MM.1S (cell line): ENCODE measurements around the gene UBE2L5.
"Not testable (repeated sequence)": the region's sequence is repeated elsewhere in the genome, so short reads cannot be mapped to it uniquely, and the experiment has no call there.

Source experiments
- DNase-seq: peaks from one replicate; pipeline ENCODE4 v3.0.0-alpha.2; 2015
- H2AFZ ChIP-seq: fragments of 300-600 bp; sonication (generic); 2 replicates; pipeline ENCODE4 v1.6.0; 2016; ENCODE audit warnings: antibody characterized with exemption, low read length
- H3F3A ChIP-seq: fragments of 300-600 bp; sonication (generic); 2 replicates; pipeline ENCODE4 v1.6.1; 2016; ENCODE audit warnings: mild to moderate bottlenecking, antibody characterized with exemption, low read length, moderate library complexity, mixed read lengths; ENCODE audit not compliant: insufficient read depth
- H3K27ac ChIP-seq: fragments of 300-600 bp; sonication (generic); 2 replicates; pipeline ENCODE4 v1.5.1; 2016; ENCODE audit warnings: mild to moderate bottlenecking, low read length
- H3K27me3 ChIP-seq: fragments of 300-600 bp; sonication (generic); replicated peaks from 2 replicates; pipeline ENCODE4 v1.6.0; 2016; ENCODE audit warnings: low read length; ENCODE audit not compliant: insufficient read depth
- H3K36me3 ChIP-seq: fragments of 300-600 bp; sonication (generic); replicated peaks from 2 replicates; pipeline ENCODE4 v1.6.1; 2016; ENCODE audit warnings: mild to moderate bottlenecking, low read length, mixed read lengths; ENCODE audit not compliant: insufficient read depth
- H3K4me1 ChIP-seq: fragments of 300-600 bp; sonication (generic); 2 replicates; pipeline ENCODE4 v1.6.1; 2016; ENCODE audit warnings: low read length, mixed read lengths
- H3K4me2 ChIP-seq: fragments of 300-600 bp; sonication (generic); 2 replicates; pipeline ENCODE4 v1.6.0; 2016; ENCODE audit warnings: low read depth, low read length
- H3K4me3 ChIP-seq: fragments of 300-600 bp; sonication (generic); 2 replicates; pipeline ENCODE4 v1.5.1; 2016; ENCODE audit warnings: low read length, mixed read lengths
- H3K79me2 ChIP-seq: fragments of 300-600 bp; sonication (generic); 2 replicates; pipeline ENCODE4 v1.6.1; 2016; ENCODE audit warnings: mixed run types, low read length, mixed read lengths
- H3K9ac ChIP-seq: fragments of 300-600 bp; sonication (generic); 2 replicates; pipeline ENCODE4 v1.6.1; 2016; ENCODE audit warnings: low read length, mixed read lengths
- H3K9me2 ChIP-seq: fragments of 300-600 bp; sonication (generic); replicated peaks from 2 replicates; pipeline ENCODE4 v1.6.1; 2016; ENCODE audit warnings: mild to moderate bottlenecking, low read length, mixed read lengths; ENCODE audit not compliant: insufficient read depth
- H3K9me3 ChIP-seq: fragments of 300-600 bp; sonication (generic); replicated peaks from 2 replicates; pipeline ENCODE4 v1.6.1; 2016; ENCODE audit warnings: mild to moderate bottlenecking, low read length, mixed read lengths; ENCODE audit not compliant: insufficient read depth
- H4K20me1 ChIP-seq: fragments of 300-600 bp; sonication (generic); 2 replicates; pipeline ENCODE4 v1.6.1; 2016; ENCODE audit warnings: mild to moderate bottlenecking, low read length, moderate library complexity, mixed read lengths; ENCODE audit not compliant: insufficient read depth
- EZH2 ChIP-seq: fragments of 300-600 bp; sonication (generic); optimal IDR thresholded peaks from 2 replicates; pipeline ENCODE3; 2017; ENCODE audit warnings: low read depth, mild to moderate bottlenecking, antibody characterized with exemption, low read length, mixed read lengths
- EZH2phosphoT487 ChIP-seq: fragments of 300-600 bp; sonication (generic); IDR thresholded peaks from 2 replicates; pipeline ENCODE4 v1.6.1; 2018; ENCODE audit warnings: antibody characterized with exemption, low read length
- TF ChIP-seq, protein P1 (sequence below): fragments of 300-600 bp; sonication (generic); IDR thresholded peaks from 2 replicates; pipeline ENCODE4 v1.5.1; 2016; ENCODE audit warnings: antibody characterized with exemption, low read length, mixed read lengths

UBE2L5 gene

DNA sequence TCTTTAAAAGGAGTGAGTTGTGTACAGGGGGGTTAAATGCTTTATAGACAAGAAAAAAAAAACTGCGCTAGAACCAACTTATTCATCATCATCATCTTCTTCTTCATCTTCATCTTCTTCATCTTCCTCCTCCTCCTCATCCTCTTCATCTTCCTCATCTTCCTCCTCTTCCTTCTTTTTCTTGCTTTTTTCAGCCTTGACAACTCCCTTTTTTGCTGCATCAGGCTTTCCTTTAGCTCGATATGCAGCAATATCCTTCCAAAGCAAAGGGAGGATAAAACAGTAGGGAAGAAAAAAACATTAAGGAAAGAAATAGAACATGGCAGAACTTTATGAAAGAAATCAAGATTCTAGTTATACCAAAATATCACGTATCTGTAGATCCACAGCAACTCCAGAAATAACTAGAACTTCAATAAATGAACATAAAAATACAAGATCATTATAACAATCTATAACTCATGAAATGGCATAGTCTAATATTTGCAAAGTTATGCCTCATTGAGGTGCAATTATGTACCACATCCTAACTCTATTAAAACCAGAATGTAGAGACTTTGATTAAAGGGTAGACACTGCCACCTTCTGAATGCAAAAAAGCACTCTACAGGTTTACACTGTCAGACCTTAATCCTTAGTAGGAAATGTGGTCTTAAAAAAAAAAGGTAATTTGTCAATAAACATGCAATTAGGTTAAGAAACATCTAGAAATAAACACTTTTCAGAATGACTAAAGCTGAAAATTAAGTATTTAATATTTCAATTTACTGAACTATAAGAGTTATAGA is 39.2 kb downstream of the UBE2L5 start:
- H3K27ac ChIP-seq, result not testable (repeated sequence)

DNA sequence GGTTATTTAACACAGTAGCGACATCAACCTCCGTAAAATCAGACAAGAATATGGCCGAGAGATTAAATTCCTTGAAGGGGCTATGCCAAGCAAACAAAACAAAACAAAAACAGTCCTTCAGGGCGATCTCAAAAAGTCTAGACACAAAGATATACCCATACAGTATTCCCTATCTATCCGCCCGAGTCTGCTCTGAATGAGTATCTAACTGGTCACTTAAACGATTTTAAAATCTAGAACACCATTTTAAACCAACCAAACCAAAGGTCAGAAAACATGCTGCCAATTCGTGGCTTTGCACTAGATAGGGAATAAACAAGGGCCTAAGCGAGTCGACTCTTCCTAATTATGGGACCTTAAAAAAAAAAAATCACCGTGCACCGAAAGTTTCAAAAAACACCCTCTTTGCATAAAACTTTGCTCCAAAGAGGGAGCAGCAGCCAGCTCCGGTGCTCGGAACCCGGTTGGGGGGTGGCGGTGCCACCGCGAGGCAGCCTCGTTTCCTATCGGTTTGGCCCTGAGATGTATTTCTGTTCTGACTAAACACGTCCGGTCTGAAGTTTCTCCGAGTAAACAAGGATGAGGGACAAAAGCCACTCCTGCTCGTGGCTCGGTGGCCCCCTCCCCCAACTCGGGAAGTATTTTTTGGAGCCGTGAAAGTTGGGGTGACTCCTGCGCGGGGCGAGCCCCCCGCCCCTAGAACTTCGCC is 41.6 kb downstream of the UBE2L5 start:
- peak overlapping the region; percentile 72 for H3K4me3 ChIP-seq
- peak overlapping the region; percentile 79 for H3K9ac ChIP-seq
- H3K36me3 ChIP-seq, result peaks cover 3% of the 10 kb centered on the region; the same call in 1 of the 2 replicates
- no peaks in the 10 kb centered on the region for H3K9me3 ChIP-seq
- peak; percentile 60 for DNase-seq
- H3K27me3 ChIP-seq, result no peaks in the 10 kb centered on the region
- peaks cover 7% of the 10 kb centered on the region; the same call in 1 of the 2 replicates for H3K4me1 ChIP-seq
- peaks cover 24% of the 10 kb centered on the region for H3K79me2 ChIP-seq
- TF ChIP-seq EZH2 (no peak), EZH2phosphoT487 (no peak)
- TF ChIP-seq, protein P1, sequence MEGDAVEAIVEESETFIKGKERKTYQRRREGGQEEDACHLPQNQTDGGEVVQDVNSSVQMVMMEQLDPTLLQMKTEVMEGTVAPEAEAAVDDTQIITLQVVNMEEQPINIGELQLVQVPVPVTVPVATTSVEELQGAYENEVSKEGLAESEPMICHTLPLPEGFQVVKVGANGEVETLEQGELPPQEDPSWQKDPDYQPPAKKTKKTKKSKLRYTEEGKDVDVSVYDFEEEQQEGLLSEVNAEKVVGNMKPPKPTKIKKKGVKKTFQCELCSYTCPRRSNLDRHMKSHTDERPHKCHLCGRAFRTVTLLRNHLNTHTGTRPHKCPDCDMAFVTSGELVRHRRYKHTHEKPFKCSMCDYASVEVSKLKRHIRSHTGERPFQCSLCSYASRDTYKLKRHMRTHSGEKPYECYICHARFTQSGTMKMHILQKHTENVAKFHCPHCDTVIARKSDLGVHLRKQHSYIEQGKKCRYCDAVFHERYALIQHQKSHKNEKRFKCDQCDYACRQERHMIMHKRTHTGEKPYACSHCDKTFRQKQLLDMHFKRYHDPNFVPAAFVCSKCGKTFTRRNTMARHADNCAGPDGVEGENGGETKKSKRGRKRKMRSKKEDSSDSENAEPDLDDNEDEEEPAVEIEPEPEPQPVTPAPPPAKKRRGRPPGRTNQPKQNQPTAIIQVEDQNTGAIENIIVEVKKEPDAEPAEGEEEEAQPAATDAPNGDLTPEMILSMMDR, result no peak
- peak overlapping the region; percentile 52 for H3K4me2 ChIP-seq
- H3K9me2 ChIP-seq, result no peaks in the 10 kb centered on the region
- peaks cover 24% of the 10 kb centered on the region for H3F3A ChIP-seq
- H3K27ac ChIP-seq, result peak overlapping the region; percentile 85
- H2AFZ ChIP-seq, result no peak overlapping the region
- H4K20me1 ChIP-seq, result no peaks in the 10 kb centered on the region

More for the DNA sequence above, 39.2 kb downstream of the UBE2L5 start:
- H3K36me3 ChIP-seq, H3K9me3 ChIP-seq, H3K9me2 ChIP-seq, H2AFZ ChIP-seq, DNase-seq, H3K9ac ChIP-seq, H3K4me3 ChIP-seq, H4K20me1 ChIP-seq, H3K27me3 ChIP-seq, H3K4me2 ChIP-seq, H3K4me1 ChIP-seq: not testable (repeated sequence)
- TF ChIP-seq, protein P1, result peak; percentile 30
- peaks cover 19% of the 10 kb centered on the region for H3F3A ChIP-seq
- peaks cover 24% of the 10 kb centered on the region for H3K79me2 ChIP-seq

GRCh38 chr13:30464496-30465342 is 42.4 kb downstream of the UBE2L5 start:
- Histone ChIP-seq H3K27ac (peak overlapping the region; percentile 85), H3K9me2 (no peaks in the 10 kb centered on the region), H3F3A (peaks cover 21% of the 10 kb centered on the region), H3K36me3 (peaks cover 3% of the 10 kb centered on the region; the same call in 1 of the 2 replicates), H3K27me3 (no peaks in the 10 kb centered on the region), H3K4me2 (no peak overlapping the region), H4K20me1 (no peaks in the 10 kb centered on the region), H2AFZ (no peak overlapping the region), H3K9me3 (no peaks in the 10 kb centered on the region), H3K9ac (peak overlapping the region; percentile 79), H3K79me2 (peaks cover 24% of the 10 kb centered on the region), H3K4me1 (peaks cover 7% of the 10 kb centered on the region; the same call in 1 of the 2 replicates), H3K4me3 (peak overlapping the region; percentile 72)
- TF ChIP-seq, protein P1, result no peak
- TF ChIP-seq EZH2phosphoT487 (no peak), EZH2 (no peak)
- peak; percentile 19 for DNase-seq
